Stomach (tissue), 4 donors: Measurements from ENCODE around the gene DOCK11.

Experiments
- CTCF ChIP-seq, 7 experiments: fragments of 450-650 bp in 4 of 7; fragments of 200-600 bp in 3 of 7; sonication (generic) in 3 of 7; IDR thresholded peaks; one replicate each; pipeline ENCODE4 v1.5.1; 2016 to 2019; ENCODE audit warnings: antibody characterized with exemption in 7 of 7, control low read depth in 2 of 7, mild to moderate bottlenecking in 1 of 7
- EP300 ChIP-seq: sonication (generic); formaldehyde crosslinking; IDR thresholded peaks from one replicate; pipeline ENCODE4 v1.6.1; 2017; ENCODE audit warnings: antibody characterized with exemption
- POLR2A ChIP-seq, 4 donors: fragments of 450-650 bp; IDR thresholded peaks; one replicate each; pipeline ENCODE4 v1.6.1; 2016; ENCODE audit warnings: antibody characterized with exemption in 4 of 4, control low read depth in 2 of 4, mild to moderate bottlenecking in 1 of 4, moderate library complexity in 1 of 4
- POLR2AphosphoS5 ChIP-seq, 3 donors: sonication (generic); formaldehyde crosslinking; IDR thresholded peaks; one replicate each; pipeline ENCODE4 v1.6.1; 2016; ENCODE audit warnings: antibody characterized with exemption in 3 of 3

GRCh38 chrX:118657413-118657812 lies 161.8 kb downstream of the DOCK11 start:
- TF ChIP-seq POLR2A (IDR thresholded peaks at IDR 0.05) = no peak
- TF ChIP-seq CTCF (IDR thresholded peaks at IDR 0.05) = no peak
- TF ChIP-seq POLR2AphosphoS5 (IDR thresholded peaks at IDR 0.05) = no peak
- no peak for TF ChIP-seq EP300
